Activated naive CD8-positive, alpha-beta T cell treated with anti-CD3 and anti-CD28 coated beads for 36 hours (primary cell): ENCODE data around the gene CTXN2. TPM values are rescaled to one million over a fixed set of nuclear protein-coding genes. Genes with fewer than 3 reads are reported as not detected.

Experiments
- DNase-seq: peaks from one replicate; pipeline ENCODE4 v3.0.0; 2021
- H3K27ac Mint-ChIP-seq: one replicate; pipeline ENCODE4 v1.8.0; 2022; ENCODE audit warnings: mild to moderate bottlenecking, moderate library complexity, mixed read lengths
- H3K27me3 Mint-ChIP-seq: one replicate; pipeline ENCODE4 v1.8.0; 2022; ENCODE audit warnings: mild to moderate bottlenecking, mixed read lengths
- H3K36me3 Mint-ChIP-seq: one replicate; pipeline ENCODE4 v1.8.0; 2021; ENCODE audit warnings: mild to moderate bottlenecking, mixed read lengths
- H3K4me1 Mint-ChIP-seq: one replicate; pipeline ENCODE4 v1.8.0; 2021; ENCODE audit warnings: mixed read lengths
- H3K4me3 Mint-ChIP-seq: one replicate; pipeline ENCODE4 v1.8.0; 2022; ENCODE audit warnings: mild to moderate bottlenecking, moderate library complexity, mixed read lengths
- H3K9me3 Mint-ChIP-seq: one replicate; pipeline ENCODE4 v1.8.0; 2022; ENCODE audit warnings: mixed read lengths
- total RNA-seq, 2 experiments: library from RNA; stranded (reverse); gene quantifications; one replicate each; pipeline ENCODE4 v1.2.3, GENCODE V29; 2021

CTXN2 gene
- total RNA-seq, 2 experiments from 2014 or later, result not detected

- Mint-ChIP-seq H3K27me3 (peaks cover 21% of the 10 kb centered on the region), H3K27ac (no peak overlapping the region), H3K4me3 (no peak overlapping the region), H3K9me3 (no peaks in the 10 kb centered on the region), H3K36me3 (no peaks in the 10 kb centered on the region), H3K4me1 (no peaks in the 10 kb centered on the region)
- no peak for DNase-seq
Observed at GRCh38 chr15:48248414-48248813, 56.9 kb downstream of the CTXN2 start.

GRCh38 chr15:48250640-48251076 lies 59.2 kb downstream of the CTXN2 start:
- DNase-seq, result peak; percentile 5
- Mint-ChIP-seq H3K27me3 (peaks cover 21% of the 10 kb centered on the region), H3K9me3 (no peaks in the 10 kb centered on the region), H3K4me3 (no peak overlapping the region), H3K36me3 (no peaks in the 10 kb centered on the region), H3K4me1 (no peaks in the 10 kb centered on the region), H3K27ac (no peak overlapping the region)

GRCh38 chr15:48253172-48253571 lies 61.7 kb downstream of the CTXN2 start:
- H3K27me3 Mint-ChIP-seq, result peaks cover 17% of the 10 kb centered on the region
- no peak for DNase-seq
- no peaks in the 10 kb centered on the region for H3K9me3 Mint-ChIP-seq
- H3K4me3 Mint-ChIP-seq, result no peak overlapping the region
- H3K27ac Mint-ChIP-seq, result no peak overlapping the region
- H3K36me3 Mint-ChIP-seq, result no peaks in the 10 kb centered on the region
- H3K4me1 Mint-ChIP-seq, result no peaks in the 10 kb centered on the region

Other genes with a start within 250 kb of the CTXN2 start
- gene SLC24A5, start 70.7 kb upstream of the CTXN2 start, total RNA-seq, result not detected
- 10 to 100 TPM; 17.6 to 22.2 TPM for gene MYEF2, start 13.4 kb upstream of the CTXN2 start, total RNA-seq
- gene SLC12A1, start 14.6 kb downstream of the CTXN2 start, total RNA-seq, result not detected
- 100 to 1,000 TPM; 564 to 574 TPM for gene DUT, start 139.8 kb downstream of the CTXN2 start, total RNA-seq